Measurements from ENCODE around the gene ERGIC3.

The ERGIC3 gene

DNA sequence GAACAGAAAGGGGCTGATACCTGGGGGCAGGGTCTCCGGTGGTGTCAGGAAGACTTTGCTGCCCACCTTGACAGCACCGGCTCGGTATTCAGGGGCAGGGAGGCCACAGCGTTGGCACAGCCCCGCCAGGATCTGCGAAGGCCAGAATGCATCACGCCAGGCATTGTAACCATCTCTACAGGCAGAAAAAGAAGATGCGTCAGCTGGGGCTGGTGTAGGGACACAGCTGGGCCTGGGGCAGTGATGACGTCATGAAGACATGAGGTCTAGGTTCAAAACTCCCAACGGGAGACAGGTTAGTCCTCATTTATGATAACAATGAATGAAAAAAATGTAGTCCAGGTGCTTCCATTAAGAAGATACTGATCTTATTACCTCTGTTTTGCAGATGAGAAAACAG lies 22.0 kb downstream of the ERGIC3 start:
- DNase-seq, result no peak

DNA sequence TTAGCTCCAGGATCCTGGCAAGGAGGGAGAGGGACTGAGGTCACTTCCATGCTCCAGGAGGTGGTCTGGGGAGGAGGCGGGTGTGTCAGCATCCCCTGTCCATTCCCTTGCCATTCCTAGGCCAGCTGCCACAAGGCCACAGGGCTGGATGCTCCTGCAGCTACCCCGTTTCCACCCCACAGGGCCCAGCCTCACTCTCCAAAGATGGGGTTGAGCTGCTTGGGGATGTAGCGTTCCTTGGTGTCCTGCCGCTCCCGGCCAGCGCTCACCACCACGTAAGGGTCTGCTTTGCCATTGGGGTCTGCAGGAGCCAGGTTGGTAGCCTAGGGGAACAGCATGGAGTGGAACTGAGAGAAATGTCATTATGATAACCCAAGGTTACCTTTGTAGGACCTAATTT lies 23.0 kb downstream of the ERGIC3 start:
- no peak for DNase-seq

DNA sequence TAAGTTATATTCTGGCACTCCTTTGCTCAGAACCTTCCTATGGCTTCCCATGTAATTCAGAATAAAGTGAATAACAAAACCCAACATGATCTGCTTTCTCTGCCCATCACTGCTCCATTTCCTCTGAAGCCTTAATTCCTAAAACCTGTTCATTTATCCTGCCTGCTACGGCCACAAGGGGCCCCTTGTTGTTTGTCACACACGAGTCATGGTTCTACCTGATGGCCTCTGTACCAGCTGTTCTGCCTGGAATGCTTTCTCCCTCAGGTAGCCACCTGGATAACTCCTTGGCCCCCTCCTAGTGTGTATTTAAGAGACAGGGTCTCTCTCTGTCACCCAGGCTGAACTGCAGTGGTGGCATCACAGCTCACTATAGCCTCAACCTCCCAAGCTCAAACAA lies 26.8 kb downstream of the ERGIC3 start:
- DNase-seq, result no peak

DNA sequence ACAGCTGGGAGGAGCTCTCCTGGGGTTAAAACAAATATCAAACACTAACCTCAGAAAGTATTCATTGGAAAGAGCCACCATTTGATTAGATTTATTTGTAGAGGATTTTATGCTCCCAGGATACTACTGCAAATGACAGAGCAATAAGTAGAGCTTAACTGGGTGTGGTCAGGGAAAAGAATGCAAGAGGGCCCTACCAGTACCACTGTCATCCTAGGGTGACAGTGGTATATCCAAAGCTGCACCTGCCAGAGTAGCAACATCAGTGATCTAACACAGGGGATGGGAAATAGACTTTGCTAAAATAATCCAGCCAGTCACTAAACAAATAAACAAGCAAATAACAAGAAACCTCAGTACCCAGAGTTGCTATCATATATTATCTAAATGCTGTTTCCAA lies 29.7 kb downstream of the ERGIC3 start:
- DNase-seq, result no peak

DNA sequence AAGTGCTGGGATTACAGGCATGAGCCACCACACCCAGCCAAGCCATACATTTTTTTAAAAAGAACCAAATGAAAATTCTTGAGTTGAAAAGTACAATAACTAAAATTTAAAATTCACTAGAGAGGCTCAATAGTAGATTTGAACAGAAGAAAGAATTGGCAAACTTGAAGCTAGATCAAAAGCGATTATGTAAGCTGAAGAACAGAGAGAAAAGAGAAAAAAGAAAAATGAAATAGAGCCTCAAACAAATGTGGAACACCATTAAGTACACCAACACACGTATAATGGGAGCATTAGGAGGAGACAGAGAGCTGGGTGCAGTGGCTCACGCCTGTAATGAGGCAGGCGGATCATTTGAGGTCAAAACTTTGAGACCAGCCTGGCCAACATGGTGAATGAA lies 31.0 kb downstream of the ERGIC3 start:
- no peak for DNase-seq

DNA sequence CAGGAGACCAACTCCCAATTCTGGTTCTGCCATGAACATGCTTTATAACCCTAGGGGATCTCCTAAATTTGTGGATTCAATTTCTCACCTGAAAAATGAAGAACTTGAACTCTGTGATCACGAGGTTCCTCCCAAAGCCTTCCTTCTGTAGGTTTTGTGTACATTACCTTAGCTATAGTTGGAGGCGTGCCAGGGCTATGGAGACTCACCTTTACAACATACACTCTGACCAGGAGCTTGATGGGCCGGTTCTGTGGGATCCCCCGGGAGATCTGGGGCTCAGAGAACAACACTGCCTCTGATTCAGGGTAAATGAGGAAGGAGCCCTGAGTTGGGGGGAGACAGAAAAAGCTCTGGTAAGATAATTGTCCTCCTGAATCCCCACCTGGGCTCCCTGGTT lies 34.1 kb downstream of the ERGIC3 start:
- DNase-seq, result no peak

DNA sequence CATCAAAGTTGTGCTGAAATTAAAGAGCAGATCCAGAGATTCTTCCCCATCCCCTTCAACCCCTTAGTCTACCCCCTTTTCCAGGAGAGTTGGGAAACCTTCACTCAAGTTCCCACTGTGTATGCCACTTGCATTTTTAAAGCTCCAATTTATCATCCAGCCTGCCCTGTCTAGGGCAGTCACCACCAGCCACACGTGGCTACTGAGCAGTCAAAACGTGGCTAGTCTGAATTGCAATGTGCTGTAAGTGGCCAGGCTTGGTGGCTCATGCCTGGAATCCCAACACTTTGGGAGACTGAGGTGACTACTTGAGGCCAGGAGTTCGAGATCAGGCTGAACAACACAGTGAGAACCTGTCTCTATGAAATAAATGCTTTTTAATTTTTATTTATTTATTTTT lies 34.9 kb downstream of the ERGIC3 start:
- DNase-seq, result no peak

DNA sequence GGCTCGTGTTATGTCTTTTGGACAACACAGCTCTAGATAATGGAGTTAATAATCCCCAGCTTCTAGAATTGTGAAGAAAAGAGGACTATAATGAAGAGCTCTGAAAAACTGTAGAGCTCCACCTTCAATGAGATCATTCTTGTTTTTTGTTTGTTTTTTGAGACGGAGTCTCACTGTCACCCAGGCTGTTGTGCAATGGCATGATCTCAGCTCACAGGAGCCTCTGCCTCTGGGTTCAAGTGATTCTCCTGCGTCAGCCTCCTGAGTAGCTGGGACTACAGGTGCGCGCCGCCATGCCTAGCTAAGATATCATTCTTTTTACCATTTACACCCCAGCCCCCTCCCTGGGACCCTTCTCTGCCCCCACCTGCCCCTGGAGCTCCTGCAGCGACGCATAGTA lies 36.6 kb downstream of the ERGIC3 start:
- no peak for DNase-seq

DNA sequence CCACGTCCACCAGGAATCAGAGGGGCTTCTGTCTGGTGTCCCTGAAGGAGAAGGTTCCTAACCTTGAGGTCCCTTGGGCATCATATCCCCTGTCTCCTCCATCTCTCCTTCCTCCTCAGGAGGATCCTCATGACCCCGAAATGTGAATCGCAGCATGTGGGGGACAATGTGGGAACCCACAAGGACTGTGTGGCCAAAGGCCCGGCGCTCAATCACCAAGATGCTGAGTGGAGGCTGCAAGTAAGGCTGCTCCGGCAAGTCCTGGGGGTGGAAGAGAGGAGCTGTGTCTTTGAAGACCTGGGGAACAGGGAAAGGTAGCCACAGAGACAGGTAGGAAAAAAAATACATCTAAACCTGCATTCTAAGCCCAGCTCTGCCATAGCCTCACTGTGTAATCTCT lies 37.3 kb downstream of the ERGIC3 start:
- no peak for DNase-seq

DNA sequence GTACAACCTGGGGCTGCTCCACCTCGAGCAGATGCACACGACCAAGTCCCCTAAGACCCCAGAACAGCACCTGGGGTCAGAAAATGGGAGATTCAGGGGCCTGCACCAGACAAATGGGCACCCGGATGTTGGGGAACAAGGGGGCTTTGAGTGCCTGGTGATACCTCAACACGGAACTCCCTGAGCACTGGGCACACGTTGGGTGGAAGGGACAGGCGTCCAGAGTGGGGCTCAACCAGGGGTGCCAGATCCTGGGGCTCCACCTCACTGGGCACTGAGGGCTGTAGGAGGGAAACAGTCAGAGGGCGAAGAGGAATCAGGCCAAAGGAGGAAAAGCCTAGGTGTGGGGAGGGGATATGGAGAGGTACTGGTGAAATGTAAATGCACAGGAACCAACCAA lies 40.3 kb downstream of the ERGIC3 start:
- no peak for DNase-seq

DNA sequence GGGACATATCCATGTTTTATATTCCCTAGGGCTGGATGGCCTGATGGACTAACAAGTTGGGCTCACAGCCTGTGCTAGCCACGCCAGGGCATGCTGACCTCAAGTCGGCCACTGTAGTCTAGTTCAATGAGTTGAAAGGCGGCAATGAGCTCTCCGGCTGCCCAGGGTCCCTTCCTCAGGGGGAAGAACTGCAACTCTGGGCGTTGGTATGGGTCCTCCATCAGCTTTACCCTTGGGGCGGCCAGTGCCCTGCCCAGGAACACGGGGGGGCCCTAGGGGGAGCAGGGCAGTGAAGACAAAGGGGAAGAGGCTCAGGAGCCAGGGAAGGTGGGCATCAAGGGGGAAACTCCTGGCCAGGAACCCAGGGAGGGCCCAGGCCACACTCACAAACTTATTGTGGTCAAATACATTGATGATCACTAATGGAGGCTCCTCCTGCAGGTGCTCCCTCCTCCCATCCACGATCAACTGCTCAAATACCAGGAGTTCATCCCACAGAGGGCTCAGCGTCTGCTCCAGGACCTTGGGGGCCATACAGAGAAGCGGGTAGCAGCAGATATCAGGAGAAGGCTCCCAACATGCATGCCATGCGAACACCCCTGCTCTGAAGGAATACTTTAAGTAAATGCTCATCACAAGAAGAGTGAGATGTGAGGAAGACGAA lies 41.0 kb downstream of the ERGIC3 start:
- DNase-seq, result no peak

DNA sequence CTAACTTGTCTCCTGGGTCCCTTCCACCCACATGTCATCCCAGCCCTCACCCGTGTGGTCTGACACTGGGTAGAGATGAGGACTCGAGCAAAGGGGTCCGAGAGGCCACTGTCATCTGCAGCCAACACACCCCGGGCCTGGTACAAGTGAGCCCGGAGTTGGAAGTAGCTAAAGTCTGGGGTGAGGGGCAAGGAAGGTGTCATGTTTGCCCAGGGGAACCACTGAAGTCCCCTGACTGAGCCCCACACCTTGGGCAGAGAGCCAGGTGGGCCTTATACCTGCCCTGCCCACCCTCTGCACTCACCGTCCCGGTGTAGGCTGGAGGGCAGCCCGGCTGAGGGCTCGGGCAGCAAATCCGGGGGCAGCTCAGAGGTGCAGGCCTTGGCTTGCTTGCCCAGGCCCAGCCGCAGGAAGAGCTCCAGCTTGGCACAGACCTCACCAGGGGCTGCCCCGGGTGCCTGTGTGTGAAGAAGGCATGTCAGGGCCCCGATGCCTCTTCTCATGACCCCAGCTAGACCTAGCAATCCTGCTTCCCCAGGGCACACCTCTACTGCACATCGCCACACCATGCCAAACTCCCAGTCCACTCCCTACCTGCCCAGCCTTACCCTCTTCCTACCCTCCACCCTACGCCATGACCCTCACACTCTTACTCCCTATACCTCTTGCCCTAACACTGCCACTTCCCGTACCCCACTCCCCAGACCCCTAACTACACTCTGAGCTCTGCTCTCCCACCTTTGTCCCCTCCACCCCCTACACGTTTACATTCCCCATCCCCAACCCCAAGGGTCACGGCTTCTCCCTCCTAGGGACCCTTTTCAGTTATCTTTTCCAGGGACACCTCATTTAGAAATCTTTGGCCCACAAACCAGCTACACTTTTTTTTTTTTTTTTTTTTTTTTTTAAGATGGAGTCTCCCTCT lies 42.0 kb downstream of the ERGIC3 start:
- no peak for DNase-seq

DNA sequence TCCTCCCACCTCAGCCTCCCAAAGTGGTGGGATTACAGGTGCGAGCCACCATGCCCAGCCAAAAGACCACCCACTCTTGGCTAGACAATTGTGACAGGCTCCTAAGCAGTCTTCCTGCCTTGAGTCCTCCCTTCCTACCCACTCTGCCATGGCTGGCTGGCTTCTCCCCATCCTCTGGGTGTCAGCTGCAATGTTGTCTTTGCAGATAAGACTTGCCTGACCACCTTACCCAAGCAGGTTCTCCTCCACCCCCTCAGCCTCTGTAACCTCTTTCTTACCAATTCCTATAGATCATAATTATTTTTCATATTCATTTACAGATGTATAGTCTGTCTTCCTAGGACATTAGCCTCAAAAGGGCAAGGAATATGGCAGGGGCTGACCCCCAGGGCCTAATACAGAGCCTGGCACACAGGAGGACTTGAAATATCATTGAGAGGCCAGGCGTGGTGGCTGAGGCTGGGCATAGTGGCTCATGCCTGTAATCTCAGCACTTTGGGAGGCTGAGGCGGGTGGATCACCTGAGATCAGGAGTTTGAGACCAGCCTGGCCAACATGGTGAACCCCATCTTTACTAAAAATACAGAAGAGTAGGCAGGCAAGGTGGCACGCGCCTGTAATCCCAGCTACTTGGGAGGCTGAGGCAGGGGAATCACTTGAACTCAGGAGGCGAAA lies 45.0 kb downstream of the ERGIC3 start:
- no peak for DNase-seq

DNA sequence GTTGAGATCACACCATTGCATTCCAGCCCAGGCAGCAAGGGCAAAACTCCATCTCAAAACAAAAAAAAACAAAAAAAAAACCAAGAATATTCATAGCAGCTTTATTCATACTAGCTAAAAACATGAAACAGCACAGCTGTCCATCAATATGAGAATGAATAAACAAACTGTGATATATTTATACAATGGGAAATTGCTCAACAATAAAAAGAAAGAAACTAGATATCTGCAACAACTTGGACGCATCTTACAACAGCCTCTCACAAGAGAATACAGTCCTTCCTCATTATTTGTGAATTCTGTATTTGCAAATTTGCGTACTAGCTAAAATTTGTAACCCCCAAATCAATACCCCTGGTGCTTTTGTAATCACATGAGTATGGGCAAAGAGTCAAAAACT lies 45.6 kb downstream of the ERGIC3 start:
- DNase-seq, result no peak

DNA sequence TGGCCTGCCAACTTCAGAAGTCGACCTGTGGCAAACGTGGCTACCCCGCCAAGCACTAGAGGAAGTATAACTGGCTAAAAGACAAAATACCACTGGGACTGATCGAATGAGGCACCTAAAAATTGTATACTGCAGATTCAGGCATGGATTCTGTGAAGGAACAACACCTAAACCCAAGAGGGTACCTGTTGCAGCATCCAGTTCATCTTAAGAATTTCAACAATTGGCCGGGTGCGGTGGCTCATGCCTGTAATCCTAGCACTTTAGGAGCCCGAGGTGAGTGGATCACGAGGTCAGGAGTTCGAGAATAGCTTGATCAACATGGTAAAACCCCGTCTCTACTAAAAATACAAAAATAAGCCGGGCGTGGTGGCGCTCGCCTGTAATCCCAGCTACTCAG lies 46.5 kb downstream of the ERGIC3 start:
- no peak for DNase-seq

DNA sequence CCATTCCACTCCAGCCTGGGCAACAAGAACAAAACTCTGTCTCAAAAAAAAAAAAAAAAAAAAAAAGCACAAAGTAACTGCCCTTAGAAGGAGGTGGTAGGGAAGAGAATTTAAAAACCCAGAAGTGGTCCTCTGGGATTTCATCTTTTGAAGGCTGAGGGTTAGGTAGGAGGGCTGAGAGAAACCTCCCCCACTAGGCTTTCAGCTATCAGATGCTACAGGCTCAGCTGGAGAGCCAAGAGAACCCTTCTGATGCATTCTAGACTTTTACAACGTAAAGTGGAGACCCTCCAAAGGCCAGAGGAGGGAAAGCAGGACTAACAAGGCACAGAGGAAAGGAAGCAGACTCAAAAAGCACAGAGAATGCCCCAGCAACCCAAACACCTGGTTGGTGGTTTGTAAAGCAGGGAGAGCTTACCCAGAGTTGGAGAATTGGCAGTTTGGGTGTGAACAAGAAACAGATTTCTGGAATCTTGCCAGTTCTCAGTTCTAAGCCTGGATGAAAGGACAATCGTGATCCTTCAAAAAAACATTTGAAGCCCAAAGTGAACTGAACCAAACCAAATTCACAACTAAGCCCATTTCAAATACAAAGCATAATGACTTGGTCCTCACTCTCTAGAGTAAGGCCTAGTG lies 50.6 kb downstream of the ERGIC3 start:
- no peak for DNase-seq

DNA sequence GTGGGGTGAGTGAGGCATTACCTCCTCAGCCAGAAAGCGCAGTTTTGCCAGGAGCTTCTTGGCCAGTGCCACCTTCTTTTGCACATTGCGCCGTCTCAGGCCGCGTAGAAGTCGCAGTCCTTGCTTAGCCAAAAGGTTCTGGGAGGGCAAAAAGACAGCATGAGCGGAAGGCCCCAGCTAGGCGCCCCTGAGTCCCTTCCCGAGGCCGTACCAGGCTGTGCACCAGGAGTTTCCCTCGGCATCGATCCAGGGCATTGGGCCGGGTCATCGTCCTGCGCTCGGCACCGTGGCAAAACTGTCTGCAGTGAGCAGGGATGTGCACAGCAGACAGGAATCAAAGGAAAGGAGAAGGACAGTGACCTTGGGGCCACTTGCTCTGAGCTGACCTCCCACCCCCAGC lies 53.6 kb downstream of the ERGIC3 start:
- DNase-seq, result no peak

DNA sequence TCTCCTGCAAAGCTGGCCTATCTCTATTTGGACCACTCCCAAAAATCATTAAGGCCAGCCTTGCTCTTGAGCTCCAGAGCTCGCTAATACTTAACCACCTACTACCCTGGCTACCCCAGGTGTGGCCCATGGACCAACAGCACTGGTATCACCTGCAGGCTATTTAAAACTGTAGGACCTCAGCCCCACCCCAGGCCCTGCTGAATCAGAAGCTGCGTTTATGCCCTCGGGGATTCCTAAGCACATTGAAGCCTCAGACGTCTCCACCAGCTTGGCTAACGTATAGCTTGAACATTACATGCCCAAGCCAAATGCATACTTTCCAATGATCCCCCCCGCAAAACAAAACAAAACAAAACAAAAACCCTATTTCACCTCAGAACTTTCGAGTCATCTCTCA lies 54.0 kb downstream of the ERGIC3 start:
- no peak for DNase-seq

DNA sequence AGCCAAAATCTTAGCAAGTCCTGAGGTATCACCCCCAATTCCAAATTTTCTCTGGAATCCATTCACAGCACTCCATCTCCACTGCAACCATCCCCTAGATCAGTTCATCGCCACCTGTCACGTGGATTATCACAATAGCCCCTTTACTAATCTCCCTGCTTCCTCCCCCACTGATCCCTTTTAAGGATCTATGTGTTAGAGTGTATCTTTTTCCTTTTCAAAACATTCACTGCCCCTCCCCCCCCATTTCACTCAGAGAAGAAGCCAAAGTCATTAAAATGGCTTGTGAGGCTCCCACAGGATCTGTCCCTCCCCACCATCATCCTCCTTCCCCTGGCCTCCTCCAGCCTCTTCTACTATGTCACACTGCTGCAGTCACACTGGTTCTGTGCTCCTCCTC lies 55.3 kb downstream of the ERGIC3 start:
- no peak for DNase-seq

DNA sequence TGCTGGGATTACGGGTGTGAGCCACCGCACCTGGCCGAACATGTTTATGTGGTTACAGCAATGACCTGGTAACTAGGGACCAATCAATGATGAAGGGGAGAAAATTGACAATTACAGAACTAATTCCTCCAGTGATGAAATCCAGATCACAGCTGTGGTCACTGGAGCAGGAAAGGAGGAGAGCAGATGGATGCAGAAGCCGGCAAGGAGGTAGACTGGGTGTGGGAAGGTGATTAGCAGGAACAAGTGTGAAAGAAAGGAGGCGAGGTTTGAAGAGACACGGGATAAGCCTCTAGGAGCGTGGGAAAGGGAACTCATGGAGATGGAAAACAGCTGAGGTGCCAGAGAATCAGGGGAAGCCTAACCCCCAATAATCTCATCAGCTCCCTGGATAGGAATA lies 56.6 kb downstream of the ERGIC3 start:
- no peak for DNase-seq

DNA sequence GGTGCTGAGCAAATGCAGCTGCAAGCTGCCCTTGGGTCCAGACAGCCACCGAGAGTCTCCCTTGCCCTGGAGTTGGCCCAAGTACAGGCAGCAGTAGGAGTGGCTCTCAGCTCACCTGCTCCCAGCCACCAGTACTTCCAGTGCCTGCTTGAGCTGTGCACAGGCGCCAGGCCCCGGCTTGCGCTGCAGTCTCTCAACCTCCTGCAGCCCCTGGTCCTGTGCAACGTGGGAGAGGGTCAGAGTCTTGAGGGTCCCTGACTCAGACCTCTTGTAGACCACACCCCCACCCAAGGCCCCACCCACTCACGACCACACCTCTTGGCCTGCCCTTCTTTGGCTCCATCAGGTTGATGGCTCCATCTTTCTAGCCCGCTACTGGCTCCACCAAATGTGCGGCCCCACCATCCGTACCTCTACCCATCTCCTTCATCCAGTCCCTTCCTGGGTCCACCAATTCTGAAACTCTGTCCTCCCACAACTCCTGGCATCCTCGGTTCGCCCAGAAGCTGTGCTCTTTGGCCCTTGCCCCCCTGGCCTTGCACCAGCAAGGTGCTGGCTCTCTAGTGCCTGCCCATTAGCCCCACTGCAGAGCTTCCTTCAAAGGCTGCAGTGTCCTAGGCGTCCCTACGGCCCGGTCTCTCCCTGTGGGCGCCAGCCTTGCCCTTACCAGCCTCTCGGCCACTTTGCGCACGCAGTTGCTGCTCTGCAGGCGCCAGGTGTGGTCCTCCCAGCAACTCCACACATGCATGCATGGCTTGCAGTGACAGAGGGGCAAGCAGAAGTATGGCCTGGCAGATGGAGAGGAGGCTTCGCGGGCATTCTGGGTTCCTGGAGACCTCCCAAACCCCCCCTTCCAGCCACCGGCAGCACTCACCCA lies 57.3 kb downstream of the ERGIC3 start:
- DNase-seq, result no peak

DNA sequence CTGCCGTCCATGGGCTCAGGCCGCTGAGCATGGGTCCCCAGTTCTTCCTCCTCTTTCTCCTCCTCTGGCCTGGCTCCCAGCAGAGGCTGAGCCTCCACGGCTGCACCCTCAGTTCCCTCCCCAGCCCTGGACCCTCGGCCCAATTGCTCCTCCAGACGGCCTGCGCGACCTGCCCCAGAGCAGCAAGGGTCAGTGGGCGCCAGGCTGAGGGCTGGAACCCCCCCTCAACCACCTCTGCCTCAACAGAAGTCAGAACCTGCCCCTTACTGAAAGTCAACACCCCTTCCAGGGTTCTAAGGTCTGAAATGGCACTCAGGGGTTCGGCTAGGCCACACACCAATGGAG lies 57.9 kb downstream of the ERGIC3 start:
- no peak for DNase-seq

All from cerebellar nuclear complex (tissue), 1 donor.